ENCODE measurements around the gene WDR59.
A peak's percentile ranks its signal among the peaks of the same experiment; 100 is the strongest.
"Not testable (repeated sequence)": the region's sequence is repeated elsewhere in the genome, so short reads cannot be mapped to it uniquely, and the experiment has no call there.

WDR59 gene

DNA sequence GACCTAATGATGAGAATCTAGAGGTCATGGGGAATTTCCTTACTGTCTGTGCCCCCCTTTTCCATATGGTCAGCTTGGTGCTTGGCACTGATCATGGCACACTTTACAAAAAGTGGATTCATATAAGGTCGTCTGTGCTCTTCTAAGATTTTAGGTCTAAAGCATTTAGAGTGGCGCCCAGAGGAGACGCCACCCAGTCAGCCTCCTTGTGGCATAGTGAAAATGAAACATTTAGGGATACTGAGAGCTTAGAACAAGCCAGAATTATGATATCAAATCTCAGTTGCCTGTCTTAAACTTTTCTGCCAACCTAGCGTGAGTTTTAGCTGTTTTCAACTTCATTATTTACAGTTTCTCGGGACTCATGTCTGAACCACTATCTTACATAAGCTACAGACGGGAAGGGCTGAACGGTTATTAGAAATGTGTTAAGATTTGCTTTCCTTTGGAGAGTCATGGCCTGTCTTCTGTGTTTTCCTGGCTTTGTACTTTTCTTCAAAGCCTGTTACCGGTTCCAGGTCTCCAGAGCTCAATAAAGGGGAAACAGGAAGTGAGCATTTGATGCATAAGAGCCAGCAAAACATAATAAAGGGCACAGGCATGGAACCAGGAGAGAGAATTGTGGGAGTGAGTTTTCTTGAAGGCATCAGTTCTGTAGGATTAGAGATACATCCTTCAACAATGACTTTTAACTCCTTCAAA lies 27.6 kb upstream of the WDR59 start:
- DNase-seq, result no peak

DNA sequence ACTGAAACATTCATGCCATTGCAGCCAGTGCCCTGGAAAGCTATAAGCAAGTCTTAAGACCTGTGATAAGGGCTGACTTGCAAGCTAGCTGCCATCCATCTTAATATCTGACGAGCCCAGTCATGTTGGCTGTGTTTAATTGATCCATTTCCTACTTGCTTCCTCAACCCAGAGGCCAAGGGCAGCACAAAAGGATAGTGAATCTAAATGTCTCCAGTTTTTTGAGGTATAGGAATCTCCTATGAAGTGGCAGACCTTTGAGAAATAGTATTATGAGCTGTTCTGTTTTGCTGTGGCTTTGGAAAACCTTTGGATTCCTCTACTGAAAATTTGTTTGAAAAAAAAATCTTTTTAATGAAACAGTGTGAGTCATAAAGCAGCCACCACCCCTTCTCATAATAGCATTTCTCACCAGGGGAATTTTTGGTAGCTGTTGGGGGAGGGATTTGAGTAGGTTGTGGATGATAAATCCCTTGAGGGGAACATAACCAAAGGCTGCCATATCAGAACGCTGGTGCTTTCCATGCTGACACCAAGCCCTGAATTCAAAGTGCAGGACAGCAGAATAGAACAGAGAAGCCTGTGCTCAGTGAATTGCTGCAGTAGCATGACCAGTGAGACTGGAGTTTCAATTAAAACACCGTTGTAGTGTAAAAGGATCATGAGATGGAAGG lies 26.8 kb upstream of the WDR59 start:
- peak in 1 of 2 experiments; percentile 34 for DNase-seq

DNA sequence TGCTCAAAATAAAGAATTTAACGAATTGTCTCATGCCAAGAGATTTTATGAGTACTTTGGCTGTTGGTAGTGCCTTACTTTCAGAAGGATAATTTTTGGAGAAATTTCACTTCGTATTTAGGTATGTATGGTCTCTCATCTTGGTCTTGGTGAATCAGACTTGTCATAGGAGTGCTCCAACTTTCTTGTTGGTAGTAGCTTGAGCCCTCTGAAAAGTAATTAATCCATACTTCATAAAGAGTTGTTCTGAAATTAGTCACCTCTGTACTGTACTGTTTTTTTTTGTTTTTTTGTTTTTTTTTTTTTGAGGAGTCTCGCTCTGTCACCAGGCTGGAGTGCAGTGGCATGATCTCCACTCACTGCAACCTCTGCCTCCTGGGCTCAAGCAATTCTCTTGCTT lies 25.5 kb upstream of the WDR59 start:
- DNase-seq, result no peak

DNA sequence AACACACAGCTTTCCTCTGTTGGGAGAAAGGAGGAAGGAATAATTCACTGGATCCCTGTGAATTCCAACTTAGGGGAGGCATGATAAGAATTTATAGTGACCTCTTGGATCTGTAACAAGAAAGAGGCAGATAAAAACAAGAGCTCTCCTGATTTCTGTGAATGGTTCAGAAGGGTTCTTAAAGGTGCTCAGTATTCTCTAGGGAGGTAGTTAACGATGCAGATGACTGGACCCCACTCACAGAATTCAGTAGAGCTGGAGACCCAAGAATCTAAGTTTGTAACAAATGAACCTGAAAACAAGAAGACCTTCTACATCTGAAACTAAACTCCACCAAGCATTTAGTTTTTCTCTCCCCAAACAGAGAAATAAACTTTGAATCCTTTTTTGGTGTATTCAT lies 22.5 kb upstream of the WDR59 start:
- no peak for DNase-seq

DNA sequence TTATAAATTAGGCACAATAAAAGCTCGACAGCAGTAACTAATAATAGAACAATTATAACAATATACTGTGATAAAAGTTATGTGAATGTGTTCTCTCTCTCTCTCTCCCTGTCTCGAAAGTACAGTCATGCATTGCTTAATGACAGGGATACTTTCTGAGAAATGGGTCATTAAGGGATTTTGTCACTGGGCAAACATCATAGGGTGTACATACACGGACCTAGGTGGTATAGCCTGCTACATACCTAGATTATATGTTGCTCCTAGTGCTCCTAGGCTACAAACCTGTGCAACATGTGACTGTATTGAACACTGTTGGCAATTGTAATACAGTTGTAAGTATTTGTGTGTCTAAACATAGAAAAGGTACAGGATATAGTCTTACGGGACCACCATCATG lies 20.8 kb upstream of the WDR59 start:
- no peak for DNase-seq

DNA sequence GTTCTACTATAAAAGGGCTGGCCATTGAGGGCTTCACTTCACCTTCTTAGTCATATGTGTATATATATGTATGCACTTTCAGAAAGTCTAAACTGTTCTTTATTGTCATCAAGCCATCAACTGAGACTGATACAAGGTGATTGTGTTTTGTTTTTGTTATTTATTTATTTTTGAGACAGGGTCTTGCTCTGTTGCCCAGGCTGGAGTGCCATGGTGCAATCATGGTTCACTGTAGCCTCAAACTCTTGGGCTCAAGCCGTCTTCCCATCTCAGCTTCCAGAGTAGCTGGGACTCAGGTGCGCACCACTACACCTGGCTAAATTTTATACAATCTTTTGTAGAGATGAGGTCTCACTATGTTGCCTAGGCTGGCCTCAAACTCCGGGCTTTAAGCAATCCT lies 19.5 kb upstream of the WDR59 start:
- no peak for DNase-seq

DNA sequence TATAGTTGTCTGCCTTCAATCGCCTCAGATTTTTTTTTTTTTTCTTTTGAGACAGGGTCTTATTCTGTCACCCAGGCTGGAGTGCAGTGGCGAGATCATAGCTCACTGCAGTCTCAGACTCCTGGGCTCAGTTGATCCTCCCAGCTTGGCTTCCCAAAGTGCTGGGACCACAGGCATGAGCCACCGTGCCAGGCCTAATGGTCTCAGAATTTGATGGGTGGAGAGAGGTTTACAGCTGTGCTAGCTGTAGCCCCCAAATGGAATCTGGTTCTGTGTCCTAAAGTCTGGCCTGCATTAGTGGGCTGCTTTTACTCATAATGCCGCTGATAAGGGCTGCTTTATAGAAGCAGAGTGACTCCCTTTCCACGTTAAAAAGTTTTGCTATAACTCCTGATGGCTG lies 19.0 kb upstream of the WDR59 start:
- no peak for DNase-seq

DNA sequence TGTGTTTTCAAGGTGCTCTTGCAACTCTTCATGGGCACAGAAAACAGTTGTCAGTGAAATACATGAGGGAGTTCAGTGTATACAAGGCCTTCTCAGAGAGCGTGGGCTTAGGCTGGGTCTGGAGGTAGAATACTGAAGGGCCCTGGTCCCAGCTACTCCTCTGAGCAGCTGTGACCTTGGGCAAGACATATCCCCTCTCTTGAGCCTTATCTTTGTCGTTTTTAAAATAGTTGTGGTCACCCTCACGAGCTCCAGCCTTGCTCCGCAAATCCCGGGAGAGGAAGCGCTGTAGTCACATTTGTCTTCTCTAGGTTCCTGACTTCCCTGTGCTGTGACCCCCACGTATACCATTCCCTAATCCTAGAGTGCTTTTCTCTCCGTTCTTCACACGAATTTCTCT lies 17.6 kb upstream of the WDR59 start:
- DNase-seq, result no peak

DNA sequence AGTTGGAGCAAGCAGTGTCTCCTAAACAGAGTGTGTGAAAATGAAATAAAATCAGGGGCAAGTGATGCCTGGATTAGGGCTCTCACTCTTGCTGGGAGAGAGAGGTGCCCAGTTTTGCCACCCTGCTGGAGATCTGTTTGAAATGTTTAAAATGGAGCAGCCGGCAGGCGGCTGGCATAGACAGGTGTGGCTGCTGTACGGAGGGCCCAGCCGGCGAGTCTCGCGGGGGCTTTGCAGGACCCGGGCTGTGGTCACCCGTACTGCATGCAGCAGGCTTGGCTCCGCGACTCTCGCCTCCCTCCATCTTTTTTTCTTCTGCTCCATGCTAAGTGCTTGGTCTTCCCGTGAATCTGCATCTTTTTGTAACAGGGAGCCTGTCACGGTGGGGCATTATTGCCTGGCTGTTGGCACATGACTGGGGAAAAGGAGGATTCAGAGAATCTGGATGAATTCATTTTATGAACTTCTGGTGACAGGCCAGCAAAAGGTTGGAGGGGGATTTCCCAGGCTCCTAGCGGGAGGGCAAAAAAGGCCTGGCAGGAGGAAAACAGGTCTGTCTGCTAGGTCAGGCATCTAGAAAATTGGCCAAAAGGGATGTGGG lies 15.7 kb upstream of the WDR59 start:
- no peak for DNase-seq

DNA sequence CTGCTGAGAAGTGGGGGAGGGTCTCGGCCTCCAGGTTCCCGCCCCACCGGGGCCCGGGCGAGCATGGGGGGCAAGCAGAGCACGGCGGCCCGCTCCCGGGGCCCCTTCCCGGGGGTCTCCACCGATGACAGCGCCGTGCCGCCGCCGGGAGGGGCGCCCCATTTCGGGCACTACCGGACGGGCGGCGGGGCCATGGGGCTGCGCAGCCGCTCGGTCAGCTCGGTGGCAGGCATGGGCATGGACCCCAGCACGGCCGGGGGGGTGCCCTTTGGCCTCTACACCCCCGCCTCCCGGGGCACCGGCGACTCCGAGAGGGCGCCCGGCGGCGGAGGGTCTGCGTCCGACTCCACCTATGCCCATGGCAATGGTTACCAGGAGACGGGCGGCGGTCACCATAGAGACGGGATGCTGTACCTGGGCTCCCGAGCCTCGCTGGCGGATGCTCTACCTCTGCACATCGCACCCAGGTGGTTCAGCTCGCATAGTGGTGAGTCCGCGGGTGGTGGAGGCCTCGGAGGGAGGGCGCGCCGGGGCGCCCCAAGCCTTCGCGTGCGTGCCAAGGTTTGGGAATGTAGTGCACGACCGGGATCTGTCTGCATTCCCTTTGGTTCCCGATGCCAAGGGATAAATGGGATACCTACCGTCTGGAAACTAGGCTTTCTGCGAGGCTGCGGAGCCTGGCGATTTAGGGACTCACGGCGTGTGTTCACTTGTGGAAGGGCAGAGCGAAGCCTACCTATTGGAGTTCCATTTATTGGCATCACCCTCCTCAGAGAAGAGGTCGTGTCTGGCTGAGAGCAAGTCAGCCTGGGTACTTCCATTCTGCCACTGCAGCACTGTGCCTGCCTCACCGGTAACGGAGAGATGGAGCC lies 14.9 kb upstream of the WDR59 start:
- no peak for DNase-seq

DNA sequence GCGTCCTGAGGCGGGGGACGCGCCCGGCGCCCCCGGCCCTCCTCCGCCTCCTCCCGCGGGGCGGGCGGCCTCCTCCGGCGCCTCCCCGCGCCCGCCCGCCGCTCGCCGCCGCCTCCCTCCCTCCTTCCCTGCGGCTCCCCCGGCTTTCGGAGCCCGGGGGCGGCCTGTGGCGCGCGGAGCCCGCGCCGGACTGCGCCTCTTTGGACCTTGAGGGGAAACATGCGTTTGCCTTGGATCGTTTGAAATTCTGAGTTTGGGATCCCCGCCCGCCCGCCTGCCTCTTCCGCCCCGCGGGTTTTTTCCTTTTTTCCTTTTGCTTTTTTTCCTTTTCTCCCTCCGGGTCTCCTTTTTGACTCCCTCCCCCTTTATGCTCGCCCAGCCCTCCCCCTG lies 14.3 kb upstream of the WDR59 start:
- DNase-seq, result no peak

DNA sequence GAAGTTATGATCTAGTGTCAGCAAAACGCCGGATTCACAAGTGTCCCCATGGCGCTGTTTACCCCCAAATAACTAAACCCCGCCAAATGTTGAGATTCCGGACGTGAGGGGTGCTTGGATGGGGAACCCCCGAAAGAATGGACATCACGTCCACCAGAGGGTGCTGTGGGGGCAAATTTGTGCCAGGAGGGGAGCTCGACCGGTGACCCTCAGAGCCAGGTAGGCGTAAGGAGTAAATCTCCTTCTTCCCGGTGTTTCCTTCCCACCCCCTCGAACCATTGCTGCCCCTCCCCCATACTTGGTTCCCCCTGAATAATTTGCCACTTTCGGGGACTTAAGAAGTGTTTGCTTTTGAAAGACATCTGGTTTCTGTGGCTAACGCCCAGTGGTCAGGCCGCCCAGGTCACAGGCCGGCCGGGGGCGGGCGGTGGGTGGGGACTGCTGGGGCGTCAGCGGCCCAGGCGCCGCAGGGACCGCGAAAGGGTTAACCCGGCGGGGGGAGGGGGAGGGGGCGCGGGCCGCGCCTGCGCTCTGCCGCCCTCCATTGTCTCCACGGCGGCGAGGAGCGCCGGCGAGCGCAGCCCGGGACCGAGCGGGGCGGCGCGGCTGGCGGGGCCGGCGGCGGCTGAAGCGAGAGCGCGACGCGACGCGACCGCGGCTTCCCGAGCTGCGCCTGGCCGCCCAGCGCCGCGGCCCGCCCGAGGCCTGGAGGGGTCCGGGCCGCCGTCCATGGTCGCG lies 13.7 kb upstream of the WDR59 start, which contains the start of gene ZNRF1:
TSS of gene ZNRF1 (plus strand) at position 544 of the 738 bp plus-strand sequence. CDS start 648 bp downstream, outside the sequence.
- peak; percentile 64 to 83 for DNase-seq

DNA sequence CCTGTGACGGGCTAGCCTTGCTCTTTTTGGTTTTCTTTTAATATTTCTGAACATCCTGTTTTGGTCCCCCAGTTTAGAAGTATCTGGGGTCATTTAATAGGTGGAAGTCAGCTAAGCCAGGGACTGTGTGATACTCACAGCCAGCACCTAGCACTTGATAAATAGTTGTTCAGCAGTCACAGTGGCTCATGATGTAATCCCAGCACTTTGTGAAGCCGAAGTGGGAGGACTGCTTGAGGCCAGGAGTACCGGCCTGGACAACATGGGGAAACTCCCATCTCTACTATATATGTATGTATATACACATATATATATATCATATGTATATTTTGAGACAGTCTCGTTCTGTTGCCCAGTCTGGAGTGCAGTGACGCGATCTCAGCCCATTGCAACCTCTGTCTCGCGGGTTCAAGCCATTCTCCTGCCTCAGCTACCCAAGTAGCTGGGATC lies 12.1 kb upstream of the WDR59 start:
- no peak for DNase-seq

DNA sequence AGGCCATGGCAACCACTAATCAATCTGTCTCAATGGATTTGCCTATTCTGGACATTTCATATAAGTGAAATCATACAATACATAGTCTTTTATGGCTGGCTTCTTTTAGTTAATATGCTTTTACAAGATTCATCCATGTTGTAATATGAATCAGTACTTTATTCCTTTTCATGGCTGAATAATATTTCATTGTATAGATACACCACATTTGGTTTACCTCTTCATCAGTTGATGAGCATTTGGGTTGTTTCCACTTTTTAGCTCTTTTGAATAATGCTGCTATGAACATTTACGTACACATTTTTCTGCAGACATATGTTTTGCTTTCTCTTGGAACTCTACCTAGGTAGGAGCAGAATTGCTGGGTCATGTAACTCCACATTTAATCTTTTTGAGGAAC lies 11.1 kb upstream of the WDR59 start:
- DNase-seq, result no peak

DNA sequence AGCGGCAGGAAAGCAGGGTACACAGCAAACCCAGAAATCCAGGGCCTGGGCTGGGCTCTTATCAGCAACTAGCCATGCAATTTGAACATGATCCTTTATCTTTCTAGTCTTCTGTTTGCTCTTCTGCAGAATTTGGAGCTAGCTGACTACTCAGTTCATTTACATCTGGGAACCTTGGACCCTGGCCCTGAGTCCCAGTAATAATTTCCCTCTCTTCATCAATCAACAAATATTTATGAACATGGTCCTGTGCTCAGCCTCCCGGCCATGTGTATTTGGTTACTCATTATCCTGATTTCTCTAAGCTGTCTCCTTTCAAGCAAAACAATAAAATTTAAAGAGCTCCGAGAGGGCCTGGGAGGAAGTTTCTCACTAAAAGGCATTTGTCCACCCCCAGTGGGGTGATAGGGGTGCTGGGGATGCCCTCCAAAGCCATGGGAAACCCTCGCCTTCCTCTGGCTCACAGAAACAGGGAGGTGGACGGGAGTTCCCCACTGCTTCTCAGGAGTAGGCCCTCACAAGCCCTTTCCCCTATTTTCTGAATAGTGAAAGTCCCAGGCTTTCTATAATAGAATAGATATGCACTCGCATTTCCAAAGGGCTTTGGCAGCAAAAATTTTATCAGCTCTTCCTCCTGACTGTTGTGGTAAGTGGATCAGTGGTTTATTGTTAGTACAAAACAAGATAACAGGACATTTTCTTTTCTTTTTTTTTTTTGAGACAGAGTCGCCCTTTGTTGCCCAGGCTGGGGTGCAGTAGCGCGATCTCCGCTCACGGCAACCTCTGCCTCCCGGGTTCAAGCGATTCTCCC lies 6.9 kb upstream of the WDR59 start:
- no peak for DNase-seq

DNA sequence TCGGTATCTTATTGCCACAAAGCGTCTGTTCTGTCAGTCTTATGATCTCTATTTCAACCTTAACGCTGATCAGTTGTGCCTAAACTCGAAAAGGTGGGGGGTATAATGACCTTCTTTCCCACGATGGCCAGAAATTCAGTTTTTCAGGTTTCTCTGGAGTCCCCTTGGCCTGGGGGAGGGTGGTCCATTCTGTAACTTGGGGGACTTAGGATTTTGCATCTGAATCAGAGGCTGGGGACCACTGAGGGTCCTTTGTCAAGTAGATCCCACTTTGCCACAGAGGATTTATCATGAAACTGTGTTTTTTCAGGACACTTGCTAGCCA lies 6.3 kb upstream of the WDR59 start:
- no peak for DNase-seq

DNA sequence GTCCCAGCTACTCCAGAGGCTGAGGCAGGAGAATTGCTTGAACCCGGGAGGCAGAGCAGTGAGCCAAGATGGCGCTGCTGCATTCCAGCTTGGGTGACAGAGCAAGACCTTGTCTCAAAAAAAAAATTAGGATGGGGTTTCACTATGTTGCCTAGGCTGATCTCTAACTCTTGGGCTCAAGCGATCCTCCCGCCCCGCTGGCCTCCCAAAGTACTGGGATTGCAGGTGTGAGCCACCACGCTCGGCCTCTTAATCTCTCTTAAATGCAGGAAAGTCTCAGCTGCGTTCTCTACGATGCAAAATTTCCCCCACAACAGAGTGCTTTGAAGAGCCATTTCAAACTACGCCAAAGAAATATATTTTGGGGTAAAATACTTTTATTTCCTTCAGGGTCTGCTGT lies 5.9 kb upstream of the WDR59 start:
- DNase-seq, result no peak

DNA sequence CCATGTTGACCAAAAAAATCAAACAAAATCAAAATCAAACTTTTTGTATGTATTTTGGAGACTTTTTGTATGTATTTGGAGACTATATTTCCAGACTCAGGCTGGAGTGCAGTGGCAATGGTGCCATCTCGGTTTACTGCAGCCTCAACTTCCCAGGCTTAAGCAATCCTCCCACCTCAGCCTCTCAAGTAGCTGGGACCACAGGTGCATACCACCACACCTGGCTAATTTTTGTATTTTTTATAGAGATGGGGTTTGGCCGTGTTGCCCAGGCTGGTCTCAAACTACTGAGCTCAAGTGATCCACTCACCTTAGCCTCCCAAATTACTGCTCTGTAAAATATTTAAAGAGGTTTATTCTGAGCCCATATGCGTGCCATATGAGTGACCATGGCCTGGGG lies 4.9 kb upstream of the WDR59 start:
- DNase-seq, result not testable (repeated sequence)

DNA sequence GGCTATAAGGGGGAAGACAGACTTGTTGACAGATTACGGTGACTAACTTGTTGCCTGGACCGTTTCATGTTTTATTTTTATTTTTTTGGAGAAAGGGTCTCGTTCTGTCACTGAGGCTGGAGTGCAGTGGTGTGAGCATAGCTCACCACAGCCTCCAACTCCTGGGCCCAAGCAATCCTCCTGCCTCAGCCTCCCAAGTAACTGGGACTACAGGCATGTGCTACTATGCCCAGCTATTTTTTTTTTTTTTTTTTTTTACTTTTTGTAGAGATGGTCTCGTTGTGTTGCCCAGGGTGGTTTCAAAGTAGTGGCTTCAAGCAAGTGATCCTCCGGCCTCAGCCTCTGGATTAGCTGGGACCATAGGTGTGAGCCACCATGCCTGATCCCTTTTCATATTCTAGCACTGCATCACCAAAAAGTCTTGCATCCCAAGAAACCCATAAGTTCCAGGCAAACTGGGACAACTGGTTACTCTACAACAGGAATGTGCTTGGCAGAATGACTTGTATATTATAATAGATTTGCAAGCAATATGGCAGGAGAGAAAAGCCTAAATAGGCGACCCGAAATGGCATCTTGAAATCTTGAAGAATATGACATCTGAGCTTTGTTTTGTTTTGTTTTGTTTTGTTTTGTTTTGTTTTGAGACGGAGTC lies 2.2 kb upstream of the WDR59 start:
- DNase-seq, result no peak

DNA sequence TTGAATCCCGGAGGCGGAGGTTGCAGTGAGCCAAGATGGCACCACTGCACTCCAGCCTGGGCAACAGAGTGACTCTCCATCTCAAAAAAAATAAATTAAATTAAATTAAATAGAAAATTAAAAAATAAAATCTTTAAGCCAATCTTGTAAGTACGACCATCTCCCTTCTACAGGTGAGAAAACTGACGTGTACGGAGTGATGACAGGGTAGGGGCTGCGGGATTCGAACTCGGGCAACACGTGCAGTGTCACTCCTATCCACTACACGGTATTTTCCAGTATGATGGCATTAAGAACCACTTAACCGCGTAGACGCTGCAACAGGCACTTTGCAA lies 762 bp downstream of the WDR59 start:
- no peak for DNase-seq

DNA sequence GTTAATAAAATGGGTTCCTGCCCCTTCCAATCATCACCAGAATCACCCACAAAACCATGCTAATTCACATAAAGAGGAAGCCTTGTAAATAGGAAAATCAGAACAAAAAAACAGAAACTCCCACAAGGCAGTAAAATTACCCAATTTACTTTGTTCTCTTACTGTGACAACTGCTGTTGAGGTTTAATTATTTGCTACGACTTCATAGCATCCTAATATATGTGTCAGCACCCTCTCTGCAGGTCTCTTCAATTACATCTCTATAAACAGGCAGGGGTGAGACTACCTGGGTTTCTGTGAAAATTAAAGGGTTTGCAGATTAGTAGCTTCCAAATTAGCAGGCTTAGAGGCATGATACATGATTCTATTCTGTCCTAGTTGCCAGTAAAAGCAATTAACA lies 2.7 kb downstream of the WDR59 start:
- no peak for DNase-seq

Measured in SW 1271 (cell line).